ENCODE data around the gene ZNF30.
"Not testable (repeated sequence)": the region's sequence is repeated elsewhere in the genome, so short reads cannot be mapped to it uniquely, and the experiment has no call there.

The ZNF30 gene

DNA sequence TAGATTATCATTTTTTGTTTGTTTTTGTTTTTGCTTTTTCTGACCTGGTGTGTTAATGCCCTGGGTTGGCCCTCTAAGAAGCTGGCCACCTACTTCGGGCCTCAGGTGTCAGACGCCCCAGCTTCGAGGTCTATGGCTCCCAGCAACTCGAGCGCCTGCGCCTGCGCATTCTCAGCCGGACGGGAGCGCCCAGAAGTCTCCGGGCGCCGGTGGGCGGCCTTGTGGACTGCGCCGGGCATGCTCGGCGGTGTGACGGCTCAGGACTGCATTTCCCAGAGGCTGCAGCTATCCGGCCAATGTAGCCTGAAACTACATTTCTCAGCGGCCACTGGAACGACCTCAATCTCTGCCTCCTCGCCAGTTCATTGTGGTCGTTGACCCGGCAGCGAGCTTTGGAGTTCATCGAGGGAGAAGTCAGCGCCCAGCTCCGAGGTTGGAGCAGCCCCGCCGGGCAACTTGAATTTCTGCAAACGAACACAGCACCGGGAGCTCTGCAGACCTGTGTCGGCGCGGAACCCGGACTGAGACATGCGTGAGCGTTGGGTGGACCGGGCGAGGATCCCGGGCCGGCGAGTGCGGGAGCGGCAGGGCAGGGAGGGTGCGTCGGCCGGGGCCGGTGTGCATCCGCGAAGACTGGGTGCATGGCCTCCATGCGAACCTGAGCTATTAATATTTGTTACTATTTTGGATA lies at the start of gene ZNF30:
TSS of gene ZNF30 (plus strand) at position 219 of the 691 bp plus-strand sequence. CDS start 3,045 bp downstream, outside the sequence.
- peak; percentile 17 to 93 (median 82) for DNase-seq

DNA sequence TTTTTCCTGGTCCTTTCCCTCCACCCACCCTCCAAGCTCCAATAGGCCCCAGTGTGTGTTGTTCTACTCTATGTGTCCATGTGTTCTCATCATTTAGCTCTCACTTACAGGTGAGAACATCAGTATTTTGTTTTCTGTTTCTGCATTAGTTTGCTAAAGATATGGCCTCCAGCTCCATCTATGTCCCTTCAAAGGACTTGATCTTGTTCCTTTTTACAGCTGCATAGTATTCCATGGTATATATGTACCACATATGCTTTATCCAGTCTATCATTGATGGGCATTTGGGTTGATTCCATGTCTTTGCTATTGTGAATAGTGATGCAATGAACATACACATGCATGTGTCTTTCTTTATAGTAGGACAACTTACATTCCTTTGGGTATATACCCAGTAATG lies 47.1 kb upstream of the ZNF30 start:
- DNase-seq: no peak

DNA sequence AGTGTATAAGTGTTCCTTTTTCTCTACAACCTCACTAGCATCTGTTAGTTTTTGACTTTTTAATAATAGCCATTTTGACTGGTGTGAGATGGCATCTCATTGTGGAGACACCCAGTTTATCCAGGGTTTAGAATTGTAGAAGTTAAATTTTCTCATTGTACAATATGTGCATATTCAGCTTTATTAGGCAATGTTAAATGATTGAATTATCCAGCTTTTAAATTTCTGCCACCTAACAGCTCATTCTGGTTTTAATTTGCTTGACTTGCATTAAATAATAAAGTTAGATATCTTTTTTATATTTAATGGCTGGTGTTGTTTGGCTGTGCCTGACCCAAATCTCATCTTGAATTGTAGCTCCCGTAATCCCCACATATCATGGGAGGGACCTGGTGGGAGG lies 46.7 kb upstream of the ZNF30 start:
- no peak for DNase-seq

DNA sequence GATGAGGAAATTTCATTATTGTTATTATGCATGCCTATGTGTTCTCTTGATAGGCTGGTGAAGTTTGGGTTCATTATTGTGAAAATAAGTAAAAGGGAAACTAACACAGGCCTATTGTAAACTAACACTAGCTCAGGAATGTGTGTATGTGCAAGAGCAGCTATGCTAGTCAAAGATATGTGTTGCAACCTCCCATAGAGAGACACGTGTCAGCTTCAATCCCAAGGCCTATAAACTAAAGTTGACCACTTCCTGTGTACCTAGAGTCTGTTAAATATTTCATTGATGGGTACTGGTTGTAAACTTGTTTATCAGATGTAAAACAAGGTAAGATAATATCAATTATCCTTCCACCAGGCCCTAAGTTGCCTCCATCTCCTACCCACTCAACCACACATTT lies 44.7 kb upstream of the ZNF30 start:
- no peak for DNase-seq

DNA sequence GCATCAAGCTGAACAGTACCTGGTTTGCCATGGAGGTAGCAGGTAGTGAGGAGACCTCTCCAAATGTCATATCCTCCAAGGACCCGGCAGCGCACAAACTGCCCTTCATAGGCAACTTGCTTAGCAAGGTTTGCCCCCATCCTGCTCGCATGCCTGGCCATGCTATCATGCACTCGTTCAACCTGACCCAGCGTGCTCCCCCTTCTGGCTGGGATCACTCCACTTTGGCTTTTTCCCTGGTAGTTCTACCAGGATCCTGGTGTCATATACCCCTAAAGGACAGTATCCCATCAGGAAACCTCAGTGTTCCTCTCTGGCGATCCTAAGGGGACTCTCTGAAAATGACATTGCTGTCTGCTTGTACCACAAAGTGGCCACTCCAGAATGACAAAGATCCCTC lies 38.6 kb upstream of the ZNF30 start:
- no peak for DNase-seq

DNA sequence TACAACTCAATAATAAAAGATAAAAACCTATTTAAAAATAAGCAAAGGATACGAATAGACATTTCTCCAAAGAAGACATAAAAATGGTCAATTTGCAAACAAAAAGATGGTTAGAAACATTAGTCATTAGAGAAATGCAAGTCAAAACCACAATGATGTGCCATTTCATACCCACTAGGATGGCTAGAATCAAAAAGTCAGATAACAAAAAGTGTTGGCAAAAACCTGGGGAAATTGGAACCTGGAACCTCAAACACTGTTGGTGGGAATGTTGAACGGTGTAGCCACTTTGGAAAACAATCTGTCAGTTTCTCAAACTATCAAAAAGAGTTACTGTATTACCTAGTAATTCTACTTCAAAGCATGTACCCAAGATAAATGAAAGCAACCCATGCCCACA lies 26.5 kb upstream of the ZNF30 start:
- no peak for DNase-seq

DNA sequence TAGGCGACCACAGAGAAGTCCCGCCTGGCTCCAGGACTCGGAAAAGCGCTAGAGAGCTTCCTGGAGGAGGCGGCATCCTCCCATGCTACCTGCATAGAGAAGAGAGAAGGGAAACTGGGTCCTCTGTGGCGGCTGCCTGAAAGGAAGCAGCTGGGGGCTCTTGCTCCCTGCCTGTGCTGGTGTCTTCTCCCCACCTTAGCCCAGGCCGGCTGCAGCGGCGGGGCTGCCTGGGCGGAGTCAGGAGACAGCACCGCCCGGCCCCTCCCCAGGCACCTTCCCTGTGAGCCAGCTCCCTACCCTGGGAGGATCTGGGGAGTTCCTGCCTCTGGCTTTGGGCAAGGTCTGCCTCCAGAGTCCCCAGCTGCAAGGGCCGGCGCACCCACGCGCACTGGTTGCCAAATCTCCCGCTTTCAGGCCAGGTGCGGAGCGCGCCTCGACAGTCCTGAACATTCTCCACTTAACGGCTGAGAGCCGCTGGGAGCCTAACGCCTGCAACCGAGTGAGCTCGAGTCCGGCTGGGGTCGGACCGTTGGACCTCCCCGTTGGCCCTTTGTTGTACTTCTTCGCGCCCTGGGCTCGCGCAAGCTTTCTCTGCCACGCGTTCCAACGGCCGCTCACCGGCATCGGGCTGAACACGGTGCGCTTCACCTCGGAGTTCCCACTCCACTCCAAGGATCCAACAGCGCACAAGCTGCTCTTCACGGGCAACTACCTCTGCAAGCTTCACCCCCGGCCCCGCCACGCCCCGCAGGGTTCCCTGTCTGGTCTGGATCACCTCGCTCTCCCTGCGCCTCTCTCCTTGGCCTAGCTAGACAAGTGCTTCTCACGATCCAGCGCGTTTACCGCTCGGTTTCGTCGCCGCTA lies 21.8 kb upstream of the ZNF30 start:
- DNase-seq: no peak

DNA sequence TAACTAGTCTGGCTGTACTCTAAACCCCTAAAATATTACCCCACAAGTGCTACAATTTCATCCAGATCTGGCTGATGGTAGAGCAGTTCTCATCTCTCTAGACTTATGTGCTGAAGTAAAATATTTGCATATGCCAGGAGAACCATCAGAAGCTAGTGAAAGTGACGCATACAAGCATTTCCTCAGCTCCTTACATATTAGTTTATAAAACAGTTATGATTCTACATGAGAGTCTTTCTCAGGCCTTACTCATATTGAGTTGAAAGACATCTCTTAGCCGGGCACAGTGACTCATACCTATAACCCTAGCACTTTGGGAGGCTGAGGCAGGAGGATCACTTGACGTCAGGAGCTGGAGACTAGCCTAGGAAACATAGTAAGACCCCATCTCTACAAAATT lies 15.9 kb upstream of the ZNF30 start:
- DNase-seq: no peak

DNA sequence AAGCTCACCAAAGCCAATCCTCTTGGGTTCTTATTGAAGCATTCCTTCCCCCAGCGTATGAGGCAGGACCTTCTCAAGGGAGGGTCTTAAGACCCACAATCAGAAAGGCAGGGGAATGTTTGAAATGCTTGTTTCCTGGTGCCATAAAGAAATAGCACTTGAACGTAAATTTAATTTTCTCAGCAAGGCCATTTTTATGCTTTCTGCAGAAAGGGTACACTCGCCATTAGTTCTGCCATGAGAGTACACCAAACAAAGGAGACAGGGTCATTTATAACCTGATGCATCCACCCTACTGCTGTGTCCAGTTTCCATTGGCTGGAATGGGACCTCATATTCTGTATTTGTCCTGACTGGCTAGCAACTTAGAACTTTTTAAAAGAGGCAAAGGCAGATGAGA lies 9.6 kb upstream of the ZNF30 start:
- not testable (repeated sequence) for DNase-seq

DNA sequence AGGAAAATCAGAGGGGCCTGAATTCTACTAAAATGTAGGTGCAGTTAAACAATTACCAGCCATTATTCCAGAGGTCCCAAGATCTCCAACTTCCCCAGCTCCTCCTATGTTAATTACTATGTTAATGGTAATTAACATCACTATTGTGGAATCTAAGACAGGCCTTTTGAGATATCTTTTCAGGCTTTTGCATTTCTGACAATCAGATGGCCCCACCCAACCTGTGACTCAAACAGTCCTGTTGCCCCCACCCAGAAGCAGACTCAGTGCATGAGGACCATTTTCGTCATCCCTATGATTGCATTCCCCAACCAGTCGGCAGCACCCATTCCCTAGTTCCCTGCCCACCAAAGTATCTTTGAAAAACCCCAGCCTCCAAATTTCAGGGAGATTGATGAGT lies 8.5 kb upstream of the ZNF30 start:
- DNase-seq: no peak

DNA sequence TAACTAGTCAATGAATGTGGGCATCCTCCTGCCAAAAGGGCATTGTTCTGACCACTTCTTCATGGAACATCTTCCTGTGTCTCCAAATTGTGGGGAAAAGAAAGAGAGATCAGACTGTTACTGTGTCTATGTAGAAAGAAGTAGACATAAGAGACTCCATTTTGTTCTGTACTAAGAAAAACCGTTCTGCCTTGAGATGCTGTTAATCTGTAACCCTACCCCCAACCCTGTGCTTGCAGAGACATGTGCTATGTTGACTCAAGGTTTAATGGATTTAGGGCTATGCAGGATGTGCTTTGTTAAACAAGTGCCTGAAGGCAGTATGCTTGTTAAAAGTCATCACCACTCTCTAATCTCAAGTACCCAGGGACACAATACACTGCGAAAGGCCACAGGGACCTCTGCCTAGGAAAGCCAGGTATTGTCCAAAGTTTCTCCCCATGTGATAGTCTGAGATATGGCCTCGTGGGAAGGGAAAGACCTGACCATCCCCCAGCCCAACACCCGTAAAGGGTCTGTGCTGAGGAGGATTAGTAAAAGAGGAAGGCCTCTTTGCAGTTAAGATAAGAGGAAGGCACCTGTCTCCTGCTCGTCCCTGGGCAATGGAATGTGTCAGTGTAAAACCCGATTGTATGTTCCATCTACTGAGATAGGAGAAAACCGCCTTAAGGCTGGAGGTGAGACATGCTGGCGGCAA lies 6.5 kb upstream of the ZNF30 start:
- DNase-seq: not testable (repeated sequence)

DNA sequence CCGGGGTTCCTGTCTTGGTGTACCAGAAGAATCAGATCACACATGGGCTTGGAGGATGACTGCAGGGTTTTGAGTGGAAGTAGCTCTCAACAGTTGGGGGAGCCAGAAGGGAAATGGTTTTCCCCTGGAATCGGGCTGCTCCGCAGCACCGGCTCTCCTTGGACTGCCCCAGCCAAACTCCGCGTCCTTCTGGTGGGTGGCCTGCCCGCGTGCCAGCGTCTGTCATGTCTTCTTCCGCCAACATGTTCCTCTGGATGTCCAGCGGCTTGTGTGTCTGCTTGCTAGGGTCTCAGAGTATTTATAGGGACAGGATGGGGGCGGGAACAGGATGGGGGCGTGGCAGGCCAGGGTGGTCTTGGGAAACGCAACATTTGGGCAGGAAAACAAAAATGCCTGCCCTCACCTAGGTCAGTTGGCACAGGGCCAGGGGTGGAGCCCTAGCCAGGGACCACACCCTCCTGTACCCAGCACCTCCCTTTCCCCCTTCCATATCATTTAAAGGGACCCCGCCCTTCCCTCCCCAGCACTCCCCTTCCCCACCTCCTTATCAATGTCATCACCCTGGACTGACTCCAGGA lies 1.3 kb upstream of the ZNF30 start:
- no peak for DNase-seq

DNA sequence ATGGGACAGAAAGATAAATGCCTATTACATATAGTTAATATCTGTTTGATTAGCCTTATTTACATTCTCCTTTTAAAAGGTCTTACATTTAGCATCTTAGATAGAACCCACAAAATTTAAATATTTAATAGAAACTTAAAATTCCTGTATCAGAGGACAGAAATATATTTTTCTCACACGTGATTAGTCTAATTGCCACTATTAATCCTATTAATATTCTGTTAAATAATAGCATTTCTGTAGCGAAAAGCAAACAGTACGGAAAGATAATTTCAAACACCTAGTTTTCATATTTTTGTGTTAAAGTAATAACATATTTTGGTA lies 380 bp upstream of the ZNF30 start:
- no peak for DNase-seq

DNA sequence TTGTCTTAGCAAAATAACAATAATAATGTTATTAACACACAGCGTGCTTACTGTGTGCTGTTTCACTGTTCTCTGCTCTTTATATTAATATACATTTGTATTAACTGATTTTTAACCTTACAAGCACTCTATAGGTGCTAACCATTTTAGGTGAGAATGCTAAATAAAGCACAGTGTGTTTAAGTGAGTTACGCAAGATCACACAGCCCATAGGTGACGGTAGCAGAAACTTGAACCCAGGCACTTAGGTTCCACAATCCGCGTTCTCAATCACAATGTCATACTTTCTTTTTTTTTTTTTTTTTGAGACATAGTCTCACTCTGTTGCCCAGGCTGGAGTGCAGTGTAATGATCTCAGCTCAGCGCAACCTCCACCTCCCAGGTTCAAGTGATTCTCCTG lies 5.8 kb downstream of the ZNF30 start:
- no peak for DNase-seq

DNA sequence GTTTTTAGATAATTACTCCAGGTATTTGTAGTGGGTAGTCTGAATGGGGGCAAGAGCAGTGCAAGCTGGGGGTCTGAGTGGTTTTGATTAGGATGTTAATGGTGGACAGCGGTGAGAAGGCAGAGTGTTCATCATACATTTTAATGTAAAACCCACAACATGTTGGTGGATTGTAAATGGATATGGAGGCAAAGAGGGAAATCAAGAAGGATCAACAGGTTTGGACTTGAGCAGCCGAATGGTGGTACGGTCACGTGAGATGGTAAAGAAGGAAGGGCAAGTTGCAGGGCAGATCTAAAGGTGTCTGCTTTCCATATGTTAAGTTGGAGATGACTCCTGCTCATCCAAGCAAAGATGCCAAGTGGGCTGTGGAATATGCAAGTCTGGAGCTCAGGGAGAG lies 9.5 kb downstream of the ZNF30 start:
- DNase-seq: no peak

DNA sequence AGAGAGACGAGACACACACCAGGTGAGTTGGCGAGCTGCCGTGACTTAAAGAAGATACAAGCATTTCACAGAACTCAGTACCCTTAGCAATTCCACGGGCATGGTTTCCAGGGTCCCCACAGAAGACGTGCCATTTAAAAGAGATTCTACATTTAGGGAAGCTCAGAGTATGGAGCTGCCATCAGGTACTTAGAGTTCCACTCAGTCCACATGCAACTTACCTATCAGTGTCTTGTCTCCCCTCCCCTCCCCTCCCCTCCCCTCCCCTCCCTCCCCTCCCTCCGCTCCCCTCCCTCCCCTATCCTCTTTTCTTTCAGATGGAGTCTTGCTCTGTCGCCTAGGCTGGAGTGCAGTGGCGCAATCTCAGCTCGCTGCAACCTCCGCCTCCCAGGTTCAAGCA lies 12.2 kb downstream of the ZNF30 start:
- DNase-seq: no peak

DNA sequence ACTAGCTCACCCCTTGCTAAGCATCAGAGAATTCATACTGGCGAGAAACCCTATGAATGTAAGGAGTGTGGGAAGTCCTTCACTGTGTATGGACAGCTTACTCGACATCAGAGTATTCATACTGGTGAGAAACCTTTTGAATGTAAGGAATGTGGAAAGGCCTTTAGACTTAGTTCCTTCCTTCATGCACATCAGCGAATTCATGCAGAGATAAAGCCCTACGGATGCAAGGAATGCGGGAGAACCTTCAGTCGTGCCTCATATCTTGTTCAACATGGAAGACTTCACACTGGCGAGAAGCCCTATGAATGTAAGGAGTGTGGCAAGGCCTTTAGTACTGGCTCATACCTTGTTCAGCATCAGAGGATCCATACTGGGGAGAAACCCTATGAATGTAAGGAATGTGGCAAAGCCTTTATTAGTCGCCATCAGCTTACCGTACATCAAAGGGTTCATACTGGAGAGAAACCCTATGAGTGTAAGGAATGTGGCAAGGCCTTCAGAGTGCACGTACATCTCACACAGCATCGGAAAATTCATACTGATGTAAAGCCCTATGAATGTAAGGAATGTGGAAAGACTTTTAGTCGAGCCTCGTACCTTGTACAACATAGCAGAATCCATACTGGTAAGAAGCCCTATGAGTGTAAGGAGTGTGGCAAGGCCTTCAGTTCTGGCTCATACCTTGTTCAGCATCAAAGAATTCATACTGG lies 17.3 kb downstream of the ZNF30 start:
- no peak for DNase-seq

DNA sequence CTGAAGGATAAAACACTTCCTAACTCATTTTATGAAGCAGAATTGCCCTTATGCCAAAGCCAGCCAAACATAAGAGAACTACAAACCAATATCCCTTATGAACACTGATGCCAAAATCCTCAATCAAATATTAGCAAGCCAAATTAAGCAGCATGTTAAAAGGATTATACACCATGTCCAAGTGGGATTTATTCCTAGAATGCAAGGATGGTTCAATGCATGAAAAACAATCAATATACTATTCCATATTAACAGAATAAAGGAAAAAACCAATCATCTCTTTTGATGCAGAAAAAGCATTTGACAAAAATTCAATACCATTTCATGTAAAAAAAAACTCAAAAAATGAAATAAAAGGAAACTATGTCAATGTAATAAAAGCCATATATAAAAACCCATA lies 26.4 kb downstream of the ZNF30 start:
- DNase-seq: no peak

DNA sequence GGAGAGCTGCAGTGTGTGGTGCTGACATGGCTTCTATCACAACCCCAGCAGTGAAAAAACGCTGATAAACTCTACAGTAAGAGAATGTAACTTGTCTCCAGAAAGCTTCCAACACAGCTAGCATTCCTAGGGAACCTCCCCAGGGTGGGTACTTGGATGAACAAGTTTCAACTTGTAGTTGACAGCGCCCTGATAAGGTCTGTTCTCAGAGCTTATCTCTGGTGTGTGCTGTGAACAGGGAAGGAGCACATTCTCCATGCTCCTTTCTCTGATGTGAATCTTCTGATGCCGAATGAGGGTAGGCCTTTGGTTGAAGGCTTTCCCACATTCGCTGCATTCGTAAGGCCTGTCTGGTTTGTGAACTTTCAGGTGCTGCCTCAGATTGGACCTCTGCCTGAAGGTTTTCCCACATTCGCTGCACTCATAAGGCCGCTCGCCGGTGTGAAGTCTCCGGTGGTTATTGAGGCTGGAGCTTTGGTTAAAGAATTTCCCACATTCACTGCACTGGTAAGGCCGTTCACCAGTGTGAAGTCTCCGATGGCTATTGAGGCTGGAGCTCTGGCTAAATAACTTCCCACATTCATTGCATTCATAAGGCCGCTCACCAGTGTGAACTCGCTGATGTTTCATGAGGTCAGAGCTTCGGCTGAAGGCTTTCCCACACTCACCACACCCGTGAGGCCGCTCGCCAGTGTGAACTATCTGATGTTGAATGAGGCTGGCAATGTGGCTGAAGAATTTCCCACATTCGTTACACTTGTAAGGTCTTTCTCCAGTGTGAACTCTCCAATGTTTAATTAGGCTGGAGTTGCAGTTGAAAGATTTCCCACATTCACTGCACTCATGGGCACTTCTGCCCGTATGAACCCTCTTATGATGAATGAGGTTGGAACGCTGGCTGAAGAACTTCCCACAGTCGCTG lies 31.4 kb downstream of the ZNF30 start:
- no peak for DNase-seq

DNA sequence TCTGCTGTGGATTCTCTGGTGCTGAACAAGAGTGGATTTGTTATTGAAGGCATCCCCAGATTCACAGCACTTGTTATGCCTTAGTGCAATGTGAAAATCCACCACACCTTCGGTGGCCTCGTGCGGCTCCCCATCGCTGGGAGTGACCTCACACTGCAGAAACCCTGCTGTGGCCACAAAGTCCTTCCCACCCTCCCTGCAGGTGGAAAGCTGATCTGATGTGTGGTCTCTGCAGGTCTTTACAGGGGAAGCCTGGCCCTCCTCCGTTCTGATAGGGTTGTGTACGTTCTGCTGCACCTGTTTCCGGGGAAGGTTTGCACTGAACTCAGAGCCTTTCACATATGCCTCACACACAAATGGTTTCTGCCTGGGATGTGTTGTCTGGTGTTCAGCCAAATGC lies 32.3 kb downstream of the ZNF30 start:
- DNase-seq: no peak
